Upper lobe of left lung (tissue), 4 donors: ENCODE data around the gene HK3.

Experiments
- EP300 ChIP-seq, 4 donors: sonication (generic); formaldehyde crosslinking; IDR thresholded peaks; one replicate each; pipeline ENCODE4 v1.5.1; 2017; ENCODE audit warnings: antibody characterized with exemption in 4 of 4, control low read depth in 2 of 4
- POLR2A ChIP-seq, 4 donors: fragments of 450-650 bp; IDR thresholded peaks; one replicate each; pipeline ENCODE4 v1.5.1; 2016 to 2017; ENCODE audit warnings: antibody characterized with exemption in 4 of 4, mild to moderate bottlenecking in 2 of 4
- POLR2AphosphoS5 ChIP-seq, 2 donors: sonication (generic); formaldehyde crosslinking; IDR thresholded peaks; one replicate each; pipeline ENCODE4 v1.5.1; 2017; ENCODE audit warnings: antibody characterized with exemption in 2 of 2
- TF ChIP-seq, protein P1 (sequence below), 6 experiments: fragments of 450-650 bp in 4 of 6; fragments of 200-600 bp in 2 of 6; sonication (generic) in 2 of 6; IDR thresholded peaks; one replicate each; pipeline ENCODE4 v1.5.1; 2016 to 2019; ENCODE audit warnings: antibody characterized with exemption in 6 of 6

DNA sequence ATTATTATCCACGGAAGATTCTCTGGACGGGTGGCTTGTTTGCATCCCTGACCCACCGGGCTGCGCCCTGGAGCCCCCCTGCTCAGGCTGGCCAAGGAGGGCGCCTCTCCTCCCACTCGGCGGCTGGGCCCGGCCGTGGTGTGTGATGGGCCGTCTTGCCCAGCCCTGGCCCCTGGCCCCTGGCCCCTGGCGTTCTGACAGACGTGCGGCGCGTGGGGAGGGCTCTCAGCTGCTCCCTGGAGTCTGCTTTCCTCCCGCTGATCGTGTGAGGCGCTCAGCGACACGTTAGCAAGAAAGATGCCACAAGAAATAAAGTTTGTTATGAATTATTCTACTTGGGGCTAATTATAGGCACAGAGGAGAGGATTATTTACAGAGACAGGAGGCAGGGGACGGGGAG, 55.5 kb downstream of the HK3 start:
- TF ChIP-seq POLR2A (IDR thresholded peaks at IDR 0.05) (no peak), POLR2AphosphoS5 (IDR thresholded peaks at IDR 0.05) (no peak), EP300 (IDR thresholded peaks at IDR 0.05) (no peak)
- TF ChIP-seq, protein P1, sequence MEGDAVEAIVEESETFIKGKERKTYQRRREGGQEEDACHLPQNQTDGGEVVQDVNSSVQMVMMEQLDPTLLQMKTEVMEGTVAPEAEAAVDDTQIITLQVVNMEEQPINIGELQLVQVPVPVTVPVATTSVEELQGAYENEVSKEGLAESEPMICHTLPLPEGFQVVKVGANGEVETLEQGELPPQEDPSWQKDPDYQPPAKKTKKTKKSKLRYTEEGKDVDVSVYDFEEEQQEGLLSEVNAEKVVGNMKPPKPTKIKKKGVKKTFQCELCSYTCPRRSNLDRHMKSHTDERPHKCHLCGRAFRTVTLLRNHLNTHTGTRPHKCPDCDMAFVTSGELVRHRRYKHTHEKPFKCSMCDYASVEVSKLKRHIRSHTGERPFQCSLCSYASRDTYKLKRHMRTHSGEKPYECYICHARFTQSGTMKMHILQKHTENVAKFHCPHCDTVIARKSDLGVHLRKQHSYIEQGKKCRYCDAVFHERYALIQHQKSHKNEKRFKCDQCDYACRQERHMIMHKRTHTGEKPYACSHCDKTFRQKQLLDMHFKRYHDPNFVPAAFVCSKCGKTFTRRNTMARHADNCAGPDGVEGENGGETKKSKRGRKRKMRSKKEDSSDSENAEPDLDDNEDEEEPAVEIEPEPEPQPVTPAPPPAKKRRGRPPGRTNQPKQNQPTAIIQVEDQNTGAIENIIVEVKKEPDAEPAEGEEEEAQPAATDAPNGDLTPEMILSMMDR (IDR thresholded peaks at IDR 0.05), result no peak
